Adrenal gland (tissue), 5 donors: Measurements from ENCODE around the gene PICK1.

Source experiments
- POLR2A ChIP-seq, 2 donors: fragments of 450-650 bp; IDR thresholded peaks; one replicate each; pipeline ENCODE4 v1.6.1; 2017; ENCODE audit warnings: antibody characterized with exemption in 2 of 2, mild to moderate bottlenecking in 2 of 2, moderate library complexity in 1 of 2
- TF ChIP-seq, protein P1 (sequence below), 6 experiments: fragments of 450-650 bp in 4 of 6; fragments of 200-600 bp in 2 of 6; sonication (generic) in 1 of 6; IDR thresholded peaks; 1 replicate in 5 of 6; 2 replicates in 1 of 6; pipeline versions ENCODE4 v1.5.1 to v1.8.0; 2016 to 2021; ENCODE audit warnings: antibody characterized with exemption in 6 of 6, mild to moderate bottlenecking in 2 of 6, moderate library complexity in 1 of 6
- donor health status: DM: no; HTN: no; CAD: no.

GRCh38 chr22:38114484-38115398, 57.5 kb downstream of the PICK1 start:
- TF ChIP-seq, protein P1, sequence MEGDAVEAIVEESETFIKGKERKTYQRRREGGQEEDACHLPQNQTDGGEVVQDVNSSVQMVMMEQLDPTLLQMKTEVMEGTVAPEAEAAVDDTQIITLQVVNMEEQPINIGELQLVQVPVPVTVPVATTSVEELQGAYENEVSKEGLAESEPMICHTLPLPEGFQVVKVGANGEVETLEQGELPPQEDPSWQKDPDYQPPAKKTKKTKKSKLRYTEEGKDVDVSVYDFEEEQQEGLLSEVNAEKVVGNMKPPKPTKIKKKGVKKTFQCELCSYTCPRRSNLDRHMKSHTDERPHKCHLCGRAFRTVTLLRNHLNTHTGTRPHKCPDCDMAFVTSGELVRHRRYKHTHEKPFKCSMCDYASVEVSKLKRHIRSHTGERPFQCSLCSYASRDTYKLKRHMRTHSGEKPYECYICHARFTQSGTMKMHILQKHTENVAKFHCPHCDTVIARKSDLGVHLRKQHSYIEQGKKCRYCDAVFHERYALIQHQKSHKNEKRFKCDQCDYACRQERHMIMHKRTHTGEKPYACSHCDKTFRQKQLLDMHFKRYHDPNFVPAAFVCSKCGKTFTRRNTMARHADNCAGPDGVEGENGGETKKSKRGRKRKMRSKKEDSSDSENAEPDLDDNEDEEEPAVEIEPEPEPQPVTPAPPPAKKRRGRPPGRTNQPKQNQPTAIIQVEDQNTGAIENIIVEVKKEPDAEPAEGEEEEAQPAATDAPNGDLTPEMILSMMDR (IDR thresholded peaks at IDR 0.05): peak; percentile 80 to 97 (median 90)
- no peak for TF ChIP-seq POLR2A (IDR thresholded peaks at IDR 0.05)
